D721Med (cell line): Measurements from ENCODE around the gene SIN3B.

ENCODE experiments used
- DNase-seq: peaks from one replicate; pipeline ENCODE4 v3.0.0; 2011; ENCODE audit warnings: low spot score; ENCODE audit not compliant: insufficient read length
- FAIRE-seq: peaks from 2 replicates; lab custom pipeline; 2011; peaks lifted over from hg19 to GRCh38; lab: Jason Lieb, UNC
- CTCF ChIP-seq: IDR thresholded peaks from 2 replicates; pipeline ENCODE4 v1.5.1; 2012; ENCODE audit warnings: mild to moderate bottlenecking, control low read depth; ENCODE audit not compliant: insufficient read depth; ENCODE audit errors: missing control alignments

The SIN3B gene

GRCh38 chr19:16824658-16825311 is 4.4 kb upstream of the SIN3B start:
- DNase-seq (no peak), FAIRE-seq (no peak)
- no peak for TF ChIP-seq CTCF

GRCh38 chr19:16825312-16826052 is 3.7 kb upstream of the SIN3B start:
- no peak for TF ChIP-seq CTCF
- no peak for FAIRE-seq
- no peak for DNase-seq

GRCh38 chr19:16829822-16830289 is 658 bp downstream of the SIN3B start:
- FAIRE-seq (no peak), DNase-seq (no peak)
- TF ChIP-seq CTCF = no peak

GRCh38 chr19:16830679-16831078 is 1.5 kb downstream of the SIN3B start:
- FAIRE-seq (no peak), DNase-seq (no peak)
- no peak for TF ChIP-seq CTCF

- FAIRE-seq (no peak), DNase-seq (no peak)
- no peak for TF ChIP-seq CTCF
Observed at GRCh38 chr19:16831531-16831930, 2.3 kb downstream of the SIN3B start.

- FAIRE-seq (no peak), DNase-seq (no peak)
- TF ChIP-seq CTCF = no peak
Observed at GRCh38 chr19:16834747-16835146, 5.5 kb downstream of the SIN3B start.
